Fibroblast of the aortic adventitia (primary cell): ENCODE data around the gene ZNF28. TPM values are rescaled to one million over a fixed set of nuclear protein-coding genes. Genes with fewer than 3 reads are reported as not detected.
"Not testable (repeated sequence)": the region's sequence is repeated elsewhere in the genome, so short reads cannot be mapped to it uniquely, and the experiment has no call there.

ENCODE experiments used
- DNase-seq: peaks from one replicate; pipeline ENCODE4 v3.0.0-alpha.2; 2010; ENCODE audit warnings: low read depth
- H3K4me3 ChIP-seq: 2 replicates; pipeline ENCODE4 v1.5.1; 2011; ENCODE audit warnings: low read depth, mild to moderate bottlenecking, control low read depth, low read length, moderate library complexity
- CTCF ChIP-seq: IDR thresholded peaks from 2 replicates; pipeline ENCODE4 v1.5.1; 2011; ENCODE audit warnings: mild to moderate bottlenecking, low read length, control low read depth, inconsistent platforms; ENCODE audit not compliant: insufficient read depth
- total RNA-seq: library from RNA; depleted of rRNA; stranded (reverse); fragments of >200 nt; gene quantifications from 2 replicates; pipeline ENCODE4 v1.2.3, GENCODE V29; 2012; ENCODE audit warnings: low replicate concordance

ZNF28 gene
- total RNA-seq, 1 donor = 15.0 TPM

GRCh38 chr19:52778811-52779210 lies 42.6 kb downstream of the ZNF28 start:
- DNase-seq = no peak
- no peak overlapping the region for H3K4me3 ChIP-seq
- no peak for TF ChIP-seq CTCF

- not testable (repeated sequence) for DNase-seq, H3K4me3 ChIP-seq
Observed at GRCh38 chr19:52756447-52756846, 65.0 kb downstream of the ZNF28 start.

GRCh38 chr19:52749780-52750179 lies 71.7 kb downstream of the ZNF28 start:
- DNase-seq = no peak
- no peak for TF ChIP-seq CTCF
- no peak overlapping the region for H3K4me3 ChIP-seq

- peak; percentile 65 for DNase-seq
Observed at GRCh38 chr19:52748336-52748950, 73.0 kb downstream of the ZNF28 start.

More at GRCh38 chr19:52748336-52748950, 73.0 kb downstream of the ZNF28 start:
- no peak overlapping the region for H3K4me3 ChIP-seq
- peak; percentile 40 for TF ChIP-seq CTCF

Other genes with a start within 250 kb of the ZNF28 start
- gene ZNF83, start 183.3 kb downstream of the ZNF28 start, total RNA-seq = 52.1 and 68.3 TPM in 2 replicates
- 10.9 and 12.8 TPM in 2 replicates for gene ZNF611, start 86.6 kb downstream of the ZNF28 start, total RNA-seq
- 3.8 and 5.7 TPM in 2 replicates for gene ZNF600, start 34.8 kb downstream of the ZNF28 start, total RNA-seq
- 8.5 and 15.9 TPM in 2 replicates for gene ZNF468, start 36.0 kb upstream of the ZNF28 start, total RNA-seq
- 7.3 and 12.0 TPM in 2 replicates for gene ZNF320, start 76.0 kb upstream of the ZNF28 start, total RNA-seq
- 0.82 and 4.7 TPM in 2 replicates for gene ZNF888, start 101.8 kb upstream of the ZNF28 start, total RNA-seq
- gene ZNF816, start 141.2 kb upstream of the ZNF28 start, total RNA-seq = 4.1 and 7.4 TPM in 2 replicates
- not detected in 2 replicates for gene ERVV-1, start 192.3 kb upstream of the ZNF28 start, total RNA-seq
- not detected in 2 replicates for gene ERVV-2, start 223.1 kb upstream of the ZNF28 start, total RNA-seq